Ishikawa (cell line): ENCODE data around the gene PHF21A.

Experiments used
- CEBPB ChIP-seq: IDR thresholded peaks from 2 replicates; pipeline ENCODE4 v1.6.1; 2012
- CREB1 ChIP-seq: IDR thresholded peaks from 2 replicates; pipeline ENCODE4 v1.6.1; 2012; ENCODE audit warnings: low read depth
- EGR1 ChIP-seq: IDR thresholded peaks from 2 replicates; pipeline ENCODE4 v1.6.1; 2012
- EP300 ChIP-seq: IDR thresholded peaks from 2 replicates; pipeline ENCODE4 v1.6.1; 2012; ENCODE audit warnings: borderline replicate concordance
- FOXM1 ChIP-seq: IDR thresholded peaks from 2 replicates; pipeline ENCODE4 v1.6.1; 2012; ENCODE audit warnings: low read depth, borderline replicate concordance
- MAX ChIP-seq: IDR thresholded peaks from 2 replicates; pipeline ENCODE4 v1.6.1; 2012
- NFIC ChIP-seq: IDR thresholded peaks from 2 replicates; pipeline ENCODE4 v1.6.1; 2012
- RAD21 ChIP-seq: IDR thresholded peaks from 2 replicates; pipeline ENCODE4 v1.6.1; 2012; ENCODE audit warnings: low read depth
- TAF1 ChIP-seq: IDR thresholded peaks from 2 replicates; pipeline ENCODE4 v1.6.1; 2012; ENCODE audit warnings: low read depth, mild to moderate bottlenecking
- TCF12 ChIP-seq: IDR thresholded peaks from 2 replicates; pipeline ENCODE4 v1.6.1; 2012; ENCODE audit warnings: low read depth
- TEAD4 ChIP-seq: IDR thresholded peaks from 2 replicates; pipeline ENCODE4 v1.6.1; 2012
- YY1 ChIP-seq: IDR thresholded peaks from 2 replicates; pipeline ENCODE4 v1.6.1; 2012; ENCODE audit warnings: low read depth
- ZBTB7A ChIP-seq: IDR thresholded peaks from 2 replicates; pipeline ENCODE4 v1.6.1; 2012; ENCODE audit warnings: low read depth
- TF ChIP-seq, protein P1 (sequence below): IDR thresholded peaks from 2 replicates; pipeline ENCODE4 v1.6.1; 2012
- TF ChIP-seq, protein P2 (sequence below): IDR thresholded peaks from 2 replicates; pipeline ENCODE4 v1.6.1; 2012; ENCODE audit warnings: low read depth, mild to moderate bottlenecking

The PHF21A gene

DNA sequence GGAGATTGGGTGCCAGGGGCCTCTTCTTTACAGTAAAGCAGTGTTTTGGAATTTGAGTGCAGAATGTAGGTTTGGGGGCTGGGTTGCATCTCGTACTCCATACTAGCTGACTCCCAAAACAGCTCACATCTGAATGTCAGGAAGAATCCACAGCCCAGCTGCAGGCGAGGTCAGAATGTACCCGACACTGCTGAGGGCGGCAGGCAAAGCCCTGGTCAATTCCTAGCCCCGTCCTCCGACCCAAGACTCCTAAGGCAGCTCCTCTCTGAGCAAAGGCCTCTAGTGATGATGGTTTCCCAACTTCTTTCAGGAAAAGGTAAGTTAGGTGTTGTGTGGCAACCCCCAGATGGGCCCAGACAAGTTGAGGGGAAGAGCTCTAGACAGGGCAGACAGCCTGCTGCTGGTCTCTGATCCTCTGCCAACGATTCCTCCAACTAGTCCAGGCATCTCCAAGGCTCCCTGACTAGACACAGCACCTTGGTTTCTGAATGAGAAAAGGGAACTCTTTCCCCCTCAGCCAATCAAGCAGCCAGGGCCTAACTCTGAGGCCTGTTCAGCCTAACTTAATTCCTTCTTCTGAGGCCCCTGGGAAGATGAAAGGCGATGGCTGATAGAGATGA lies 190.2 kb downstream of the PHF21A start:
- TF ChIP-seq CEBPB = no peak
- TF ChIP-seq MAX = no peak
- TF ChIP-seq TCF12 = no peak
- TF ChIP-seq YY1 = no peak
- no peak for TF ChIP-seq TAF1
- no peak for TF ChIP-seq RAD21
- no peak for TF ChIP-seq NFIC
- no peak for TF ChIP-seq TEAD4
- TF ChIP-seq EP300 = no peak
- no peak for TF ChIP-seq CREB1
- no peak for TF ChIP-seq FOXM1
- TF ChIP-seq, protein P1, sequence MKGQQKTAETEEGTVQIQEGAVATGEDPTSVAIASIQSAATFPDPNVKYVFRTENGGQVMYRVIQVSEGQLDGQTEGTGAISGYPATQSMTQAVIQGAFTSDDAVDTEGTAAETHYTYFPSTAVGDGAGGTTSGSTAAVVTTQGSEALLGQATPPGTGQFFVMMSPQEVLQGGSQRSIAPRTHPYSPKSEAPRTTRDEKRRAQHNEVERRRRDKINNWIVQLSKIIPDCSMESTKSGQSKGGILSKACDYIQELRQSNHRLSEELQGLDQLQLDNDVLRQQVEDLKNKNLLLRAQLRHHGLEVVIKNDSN = no peak
- TF ChIP-seq, protein P2, sequence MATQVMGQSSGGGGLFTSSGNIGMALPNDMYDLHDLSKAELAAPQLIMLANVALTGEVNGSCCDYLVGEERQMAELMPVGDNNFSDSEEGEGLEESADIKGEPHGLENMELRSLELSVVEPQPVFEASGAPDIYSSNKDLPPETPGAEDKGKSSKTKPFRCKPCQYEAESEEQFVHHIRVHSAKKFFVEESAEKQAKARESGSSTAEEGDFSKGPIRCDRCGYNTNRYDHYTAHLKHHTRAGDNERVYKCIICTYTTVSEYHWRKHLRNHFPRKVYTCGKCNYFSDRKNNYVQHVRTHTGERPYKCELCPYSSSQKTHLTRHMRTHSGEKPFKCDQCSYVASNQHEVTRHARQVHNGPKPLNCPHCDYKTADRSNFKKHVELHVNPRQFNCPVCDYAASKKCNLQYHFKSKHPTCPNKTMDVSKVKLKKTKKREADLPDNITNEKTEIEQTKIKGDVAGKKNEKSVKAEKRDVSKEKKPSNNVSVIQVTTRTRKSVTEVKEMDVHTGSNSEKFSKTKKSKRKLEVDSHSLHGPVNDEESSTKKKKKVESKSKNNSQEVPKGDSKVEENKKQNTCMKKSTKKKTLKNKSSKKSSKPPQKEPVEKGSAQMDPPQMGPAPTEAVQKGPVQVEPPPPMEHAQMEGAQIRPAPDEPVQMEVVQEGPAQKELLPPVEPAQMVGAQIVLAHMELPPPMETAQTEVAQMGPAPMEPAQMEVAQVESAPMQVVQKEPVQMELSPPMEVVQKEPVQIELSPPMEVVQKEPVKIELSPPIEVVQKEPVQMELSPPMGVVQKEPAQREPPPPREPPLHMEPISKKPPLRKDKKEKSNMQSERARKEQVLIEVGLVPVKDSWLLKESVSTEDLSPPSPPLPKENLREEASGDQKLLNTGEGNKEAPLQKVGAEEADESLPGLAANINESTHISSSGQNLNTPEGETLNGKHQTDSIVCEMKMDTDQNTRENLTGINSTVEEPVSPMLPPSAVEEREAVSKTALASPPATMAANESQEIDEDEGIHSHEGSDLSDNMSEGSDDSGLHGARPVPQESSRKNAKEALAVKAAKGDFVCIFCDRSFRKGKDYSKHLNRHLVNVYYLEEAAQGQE = no peak

DNA sequence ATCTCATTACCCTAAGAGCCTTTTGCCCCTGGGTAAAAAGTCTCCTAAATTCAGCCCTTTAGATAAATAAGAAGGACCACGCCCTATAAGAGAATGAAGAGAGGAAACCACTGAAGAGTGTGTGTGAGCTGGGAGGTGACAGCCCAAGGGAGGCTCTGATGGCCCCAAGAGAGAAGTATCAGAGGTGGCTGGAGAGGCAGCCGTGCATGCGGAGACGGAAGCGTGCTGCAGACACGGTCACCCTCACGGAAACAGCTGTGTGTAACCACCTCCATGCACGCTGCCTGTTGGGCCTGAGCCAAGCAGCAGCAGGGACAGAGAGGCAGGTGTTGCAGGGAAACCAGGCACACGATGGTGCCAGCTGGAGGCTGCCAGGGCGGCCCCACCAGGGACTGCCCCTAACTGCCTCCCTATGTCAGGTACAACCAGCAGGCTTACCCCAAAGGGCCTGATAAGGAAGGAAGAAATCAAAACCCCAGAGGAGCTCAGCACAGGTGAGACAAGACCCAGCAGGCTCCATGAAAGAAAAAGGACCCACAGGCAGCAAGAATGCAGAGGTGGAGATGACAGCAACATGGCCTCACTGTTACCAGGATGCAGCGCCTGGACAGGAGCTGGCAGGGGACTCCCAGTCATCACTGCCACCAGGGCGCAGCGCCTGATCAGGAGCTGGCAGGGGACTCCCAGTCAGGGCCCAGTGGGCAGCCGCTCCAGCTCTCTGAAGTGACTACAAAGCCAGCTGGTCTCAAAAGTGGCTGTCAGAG lies 191.0 kb downstream of the PHF21A start:
- no peak for TF ChIP-seq EP300
- TF ChIP-seq NFIC = no peak
- TF ChIP-seq FOXM1 = no peak
- TF ChIP-seq, protein P1 = no peak
- no peak for TF ChIP-seq CEBPB
- TF ChIP-seq TEAD4 = no peak
- TF ChIP-seq MAX = no peak
- no peak for TF ChIP-seq CREB1
- TF ChIP-seq RAD21 = no peak

DNA sequence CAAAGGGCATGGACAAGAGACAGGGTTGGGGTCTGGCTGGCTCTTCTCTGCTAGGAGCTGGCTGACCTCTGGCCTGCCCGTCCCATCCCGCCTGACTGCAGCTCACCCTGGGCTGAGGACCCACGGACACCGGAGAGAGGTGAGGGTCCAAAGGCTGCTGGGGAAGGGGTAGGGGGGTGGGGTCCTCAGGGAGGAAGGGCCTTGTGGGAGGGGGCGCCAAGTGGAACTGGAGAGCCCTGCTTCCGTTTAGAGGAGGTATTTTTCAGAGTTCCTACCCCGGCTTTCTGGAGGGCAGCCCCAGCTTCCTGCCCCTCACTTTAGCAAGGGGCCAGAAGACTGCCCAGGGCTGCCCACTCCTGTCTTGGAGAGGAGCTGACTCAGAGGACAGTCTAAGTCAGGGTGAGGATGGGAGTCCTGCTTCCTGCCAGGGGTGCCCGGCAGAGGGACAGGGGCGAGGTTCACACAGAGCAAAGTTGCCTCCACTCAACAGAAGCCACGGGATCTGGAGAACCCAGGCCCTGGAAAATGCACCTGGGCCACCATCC lies 191.7 kb downstream of the PHF21A start:
- TF ChIP-seq TEAD4 = no peak

DNA sequence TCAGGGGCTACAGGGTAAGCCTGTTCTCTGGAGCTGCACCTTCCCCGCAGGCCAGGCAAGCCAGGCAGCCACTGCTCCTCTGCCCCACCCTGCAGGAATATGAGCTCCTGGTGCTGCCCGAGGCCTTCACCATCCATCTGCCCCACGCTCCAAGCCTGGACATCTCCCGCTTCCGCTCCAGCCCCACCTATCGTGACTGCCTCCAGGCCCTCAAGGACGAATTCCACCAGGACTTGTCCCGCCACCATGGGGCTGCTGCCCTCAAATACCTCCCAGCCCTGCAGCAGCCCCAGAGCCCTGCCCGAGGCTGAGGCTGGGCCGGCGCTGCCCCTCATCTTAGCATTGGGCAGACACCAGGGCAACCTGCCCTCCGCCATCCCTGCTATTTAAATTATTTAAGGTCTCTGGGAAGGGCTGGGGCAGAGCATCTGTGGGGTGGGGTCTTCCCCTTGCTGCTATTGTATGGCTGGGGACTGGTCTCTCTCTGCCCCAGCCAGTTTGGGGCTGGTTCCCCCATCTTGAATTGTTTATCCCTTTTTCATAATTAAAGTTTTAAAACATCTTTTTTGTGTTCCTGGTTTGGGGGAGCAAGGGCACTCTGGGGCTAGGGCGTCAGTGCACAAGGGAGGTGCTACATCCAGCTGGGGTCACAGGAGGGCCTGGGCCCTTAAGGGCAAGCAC lies 192.6 kb downstream of the PHF21A start:
- no peak for TF ChIP-seq EP300

GRCh38 chr11:45927684-45928413 lies 193.4 kb downstream of the PHF21A start:
- no peak for TF ChIP-seq EP300
- no peak for TF ChIP-seq MAX
- TF ChIP-seq CEBPB = no peak
- TF ChIP-seq TEAD4 = no peak
- no peak for TF ChIP-seq FOXM1
- TF ChIP-seq NFIC = no peak
- no peak for TF ChIP-seq TAF1
- TF ChIP-seq YY1 = no peak
- no peak for TF ChIP-seq ZBTB7A
- TF ChIP-seq, protein P2 = no peak
- no peak for TF ChIP-seq EGR1
